Thyroid gland (tissue), 4 donors: ENCODE data around the gene AIF1. TPM values are rescaled to one million over a fixed set of nuclear protein-coding genes. Genes with fewer than 3 reads are reported as not detected.

ENCODE experiments used
- DNase-seq, 2 donors: peaks; one replicate each; pipeline ENCODE4 v3.0.0-alpha.2; 2019
- H3K27ac ChIP-seq, 3 donors: fragments of 200-600 bp; sonication (generic); 1 replicate in 2 of 3; 2 replicates in 1 of 3; pipeline ENCODE4 v1.5.1; 2016 to 2019; ENCODE audit warnings: mild to moderate bottlenecking in 1 of 3, moderate library complexity in 1 of 3
- H3K27me3 ChIP-seq: fragments of 200-600 bp; sonication (generic); one replicate; pipeline ENCODE4 v1.5.1; 2019
- H3K36me3 ChIP-seq, 2 donors: fragments of 200-600 bp; sonication (generic); one replicate each; pipeline ENCODE4 v1.5.1; 2016 to 2019
- H3K4me1 ChIP-seq, 2 donors: fragments of 200-600 bp; sonication (generic); one replicate each; pipeline ENCODE4 v1.5.1; 2017 to 2019
- H3K4me3 ChIP-seq, 3 donors: fragments of 200-600 bp; sonication (generic); replicated peaks in 1 of 3; 1 replicate in 2 of 3; 2 replicates in 1 of 3; pipeline ENCODE4 v1.5.1; 2016; ENCODE audit warnings: mild to moderate bottlenecking in 1 of 3
- H3K9me3 ChIP-seq: fragments of 200-600 bp; sonication (generic); one replicate; pipeline ENCODE4 v1.5.1; 2017
- CTCF ChIP-seq, 6 experiments: fragments of 200-600 bp in 3 of 6; fragments of 450-650 bp in 3 of 6; sonication (generic) in 3 of 6; IDR thresholded peaks; one replicate each; pipeline ENCODE4 v1.5.1; 2016 to 2019; ENCODE audit warnings: antibody characterized with exemption in 6 of 6, mild to moderate bottlenecking in 2 of 6, inconsistent platforms in 1 of 6, moderate library complexity in 1 of 6
- POLR2A ChIP-seq, 2 donors: fragments of 450-650 bp; IDR thresholded peaks; one replicate each; pipeline ENCODE4 v1.6.1; 2017; ENCODE audit warnings: antibody characterized with exemption in 2 of 2, mild to moderate bottlenecking in 2 of 2, moderate library complexity in 1 of 2
- WGBS, 2 donors: methylation state at CpG; one replicate each; pipeline ENCODE4 v1.1.5; 2017; 5-methylcytosine and 5-hydroxymethylcytosine counted together
- intact Hi-C: fragments of 100-400 bp; cut with DNase I; formaldehyde crosslinking; loops from one replicate; pipeline ENCODE4 v1.15.1; 2023
- total RNA-seq, 4 donors: library from RNA; depleted of rRNA; stranded (reverse); fragments of >200 nt; gene quantifications; one replicate each; pipeline ENCODE4 v1.2.3, GENCODE V29; 2016

AIF1 gene
- total RNA-seq, 4 donors from 2014 or later = 8.1 to 37.8 (median 17.6) TPM

GRCh38 chr6:31661262-31662123 lies 46.5 kb downstream of the AIF1 start:
- intact Hi-C loops = no loop called here
- Histone ChIP-seq H3K9me3 (no peaks in the 10 kb centered on the region), H3K27me3 (no peaks in the 10 kb centered on the region), H3K4me1 (peaks cover 41 to 51% of the 10 kb centered on the region in 2 donors), H3K4me3 (no peak overlapping the region), H3K27ac (peak overlapping the region in 2 of 3 donors; percentile 59 to 81), H3K36me3 (peaks cover 0 to 6% of the 10 kb centered on the region in 2 donors)
- no peak for TF ChIP-seq POLR2A (IDR thresholded peaks at IDR 0.05)
- TF ChIP-seq CTCF (IDR thresholded peaks at IDR 0.05) = no peak
- 83 to 87% methylated on average over 12 of the region's 12 CpGs for WGBS, 2 donors
- DNase-seq = no peak

GRCh38 chr6:31662124-31662723 lies 47.2 kb downstream of the AIF1 start:
- intact Hi-C loops = no loop called here
- TF ChIP-seq CTCF (IDR thresholded peaks at IDR 0.05) (no peak), POLR2A (IDR thresholded peaks at IDR 0.05) (no peak)
- Histone ChIP-seq H3K9me3 (no peaks in the 10 kb centered on the region), H3K27ac (no peak overlapping the region), H3K27me3 (no peaks in the 10 kb centered on the region), H3K36me3 (peaks cover 3 to 10% of the 10 kb centered on the region in 2 donors), H3K4me1 (peaks cover 48 to 57% of the 10 kb centered on the region in 2 donors), H3K4me3 (no peak overlapping the region)
- 93 to 97% methylated on average over 12 of the region's 12 CpGs for WGBS, 2 donors
- no peak for DNase-seq

- no peaks in the 10 kb centered on the region for H3K9me3 ChIP-seq
- 70 to 76% methylated on average over 8 to 9 of the region's 9 CpGs for WGBS, 2 donors
- H3K27me3 ChIP-seq = no peaks in the 10 kb centered on the region
- intact Hi-C loops = no loop called here
- peak overlapping the region; percentile 66 to 92 (median 91) for H3K27ac ChIP-seq
- TF ChIP-seq POLR2A (IDR thresholded peaks at IDR 0.05) (no peak), CTCF (IDR thresholded peaks at IDR 0.05) (no peak)
- no peak for DNase-seq
- H3K36me3 ChIP-seq = peaks cover 14 to 21% of the 10 kb centered on the region in 2 donors
- peaks cover 43 to 46% of the 10 kb centered on the region in 2 donors for H3K4me1 ChIP-seq
- H3K4me3 ChIP-seq = peak overlapping the region in 1 of 3 donors; percentile 86
Measured at GRCh38 chr6:31663126-31663960, 48.3 kb downstream of the AIF1 start.

- H3K4me1 ChIP-seq = peaks cover 35 to 37% of the 10 kb centered on the region in 2 donors
- no peaks in the 10 kb centered on the region for H3K9me3 ChIP-seq
- peaks cover 22 to 29% of the 10 kb centered on the region in 2 donors for H3K36me3 ChIP-seq
- H3K27ac ChIP-seq = peak overlapping the region; percentile 66 to 92 (median 91)
- WGBS, 2 donors = 22 to 27% methylated on average over 17 of the region's 17 CpGs
- intact Hi-C loops = no loop called here
- TF ChIP-seq CTCF (IDR thresholded peaks at IDR 0.05) (no peak), POLR2A (IDR thresholded peaks at IDR 0.05) (no peak)
- H3K4me3 ChIP-seq = peak overlapping the region; percentile 31 to 86 (median 52)
- H3K27me3 ChIP-seq = no peaks in the 10 kb centered on the region
- DNase-seq = peak; percentile 8 to 18
Measured at GRCh38 chr6:31663961-31664789, 49.1 kb downstream of the AIF1 start.
